ENCODE measurements around the gene CELA3B. TPM values are rescaled to one million over a fixed set of nuclear protein-coding genes. Genes with fewer than 3 reads are reported as not detected.
"Not testable (repeated sequence)": the region's sequence is repeated elsewhere in the genome, so short reads cannot be mapped to it uniquely, and the experiment has no call there.

Gene CELA3B
- total RNA-seq, 1 donor from 2014 or later = not detected

- intact Hi-C loops (cut with micrococcal nuclease) = not testable (repeated sequence)
Measured at GRCh38 chr1:22005261-22006149, 28.7 kb downstream of the CELA3B start.

GRCh38 chr1:22006736-22007135 is 29.9 kb downstream of the CELA3B start:
- intact Hi-C loops (cut with micrococcal nuclease) = not testable (repeated sequence)

- intact Hi-C loops (cut with micrococcal nuclease) = not testable (repeated sequence)
Measured at GRCh38 chr1:22007262-22007661, 30.4 kb downstream of the CELA3B start.

- intact Hi-C loops (cut with micrococcal nuclease) = not testable (repeated sequence)
Measured at GRCh38 chr1:22009566-22009965, 32.7 kb downstream of the CELA3B start.

GRCh38 chr1:22012752-22013151 is 35.9 kb downstream of the CELA3B start:
- intact Hi-C loops (cut with micrococcal nuclease) = not testable (repeated sequence)

- intact Hi-C loops (cut with micrococcal nuclease) = not testable (repeated sequence)
Measured at GRCh38 chr1:22014575-22015206, 37.9 kb downstream of the CELA3B start.

- intact Hi-C loops (cut with micrococcal nuclease) = loop anchor here (1.0 kb wide), 3 partner anchors 34 to 86 kb away; no protein-coding TSS in a partner anchor
Measured at GRCh38 chr1:22018583-22019559, 42.0 kb downstream of the CELA3B start.

- intact Hi-C loops (cut with micrococcal nuclease) = loop anchor here (5.0 to 10.0 kb wide), 2 partner anchors 319 to 676 kb away; no protein-coding TSS in a partner anchor
Measured at GRCh38 chr1:22021061-22021460, 44.2 kb downstream of the CELA3B start.

- intact Hi-C loops (cut with micrococcal nuclease) = loop anchor here (1.0 to 10.0 kb wide), 8 partner anchors 15 to 1238 kb away; partner anchors contain the start of genes HP1BP3, USP48 and ZBTB40
Measured at GRCh38 chr1:22024485-22025367, 47.9 kb downstream of the CELA3B start.

- intact Hi-C loops (cut with micrococcal nuclease) = loop anchor here (1.0 to 10.0 kb wide), 7 partner anchors 14 to 1239 kb away; partner anchors contain the start of genes HP1BP3, USP48 and ZBTB40
Measured at GRCh38 chr1:22025368-22026155, 48.7 kb downstream of the CELA3B start.

- intact Hi-C loops (cut with micrococcal nuclease) = loop anchor here (5.0 to 10.0 kb wide), 2 partner anchors 425 to 682 kb away; partner anchors contain the start of gene ZBTB40
Measured at GRCh38 chr1:22026924-22027289, 50.1 kb downstream of the CELA3B start.

- intact Hi-C loops (cut with micrococcal nuclease) = no loop called here
Measured at GRCh38 chr1:22030057-22030456, 53.2 kb downstream of the CELA3B start.

- intact Hi-C loops (cut with micrococcal nuclease) = no loop called here
Measured at GRCh38 chr1:22030473-22030872, 53.7 kb downstream of the CELA3B start.

GRCh38 chr1:22031214-22031962 is 54.6 kb downstream of the CELA3B start:
- intact Hi-C loops (cut with micrococcal nuclease) = loop anchor here (1.0 kb wide), 1 partner anchor 8 kb away; no protein-coding TSS in a partner anchor

- intact Hi-C loops (cut with micrococcal nuclease) = not testable (repeated sequence)
Measured at GRCh38 chr1:22034834-22035233, 58.0 kb downstream of the CELA3B start.

GRCh38 chr1:22037520-22037919 is 60.7 kb downstream of the CELA3B start:
- intact Hi-C loops (cut with micrococcal nuclease) = no loop called here

GRCh38 chr1:22038036-22038435 is 61.2 kb downstream of the CELA3B start:
- intact Hi-C loops (cut with micrococcal nuclease) = loop anchor here (2.0 kb wide), 1 partner anchor 67 kb away; no protein-coding TSS in a partner anchor
